Coronary artery (tissue), 2 donors: ENCODE data around the gene RFTN1.

Source experiments
- DNase-seq: peaks from one replicate; pipeline ENCODE4 v3.0.0-alpha.2; 2017; ENCODE audit warnings: low spot score
- H3K27ac ChIP-seq, 2 donors: fragments of 200-600 bp; sonication (generic); one replicate each; pipeline ENCODE4 v1.5.1; 2016 to 2019
- H3K4me3 ChIP-seq: fragments of 200-600 bp; sonication (generic); 2 replicates; pipeline ENCODE4 v1.5.1; 2016; ENCODE audit warnings: mild to moderate bottlenecking, moderate library complexity
- TF ChIP-seq, protein P1 (sequence below): fragments of 200-600 bp; sonication (generic); IDR thresholded peaks from one replicate; pipeline ENCODE4 v1.5.1; 2019; ENCODE audit warnings: antibody characterized with exemption

RFTN1 gene

DNA sequence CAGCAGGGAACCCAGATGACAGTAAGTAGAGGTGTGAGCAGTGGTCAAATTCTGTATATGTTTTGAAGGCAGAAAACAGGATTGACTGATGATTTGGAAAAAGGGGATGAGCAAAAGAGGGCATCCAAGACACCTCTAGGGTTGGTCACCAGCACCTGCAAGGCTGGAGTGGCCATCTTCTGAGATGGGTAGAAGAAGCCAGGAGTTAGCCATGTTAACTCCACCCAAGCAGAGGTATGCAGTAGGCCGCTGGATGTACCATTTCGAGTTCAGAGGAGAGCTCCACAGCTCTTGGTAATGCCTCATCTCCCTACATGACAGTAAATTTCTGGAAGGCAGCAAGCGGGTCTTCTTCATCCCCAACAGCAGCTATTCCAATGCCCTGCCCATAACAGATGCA is 7.0 kb downstream of the RFTN1 start:
- H3K4me3 ChIP-seq: no peak overlapping the region
- no peak overlapping the region for H3K27ac ChIP-seq
- DNase-seq: no peak
- TF ChIP-seq, protein P1, sequence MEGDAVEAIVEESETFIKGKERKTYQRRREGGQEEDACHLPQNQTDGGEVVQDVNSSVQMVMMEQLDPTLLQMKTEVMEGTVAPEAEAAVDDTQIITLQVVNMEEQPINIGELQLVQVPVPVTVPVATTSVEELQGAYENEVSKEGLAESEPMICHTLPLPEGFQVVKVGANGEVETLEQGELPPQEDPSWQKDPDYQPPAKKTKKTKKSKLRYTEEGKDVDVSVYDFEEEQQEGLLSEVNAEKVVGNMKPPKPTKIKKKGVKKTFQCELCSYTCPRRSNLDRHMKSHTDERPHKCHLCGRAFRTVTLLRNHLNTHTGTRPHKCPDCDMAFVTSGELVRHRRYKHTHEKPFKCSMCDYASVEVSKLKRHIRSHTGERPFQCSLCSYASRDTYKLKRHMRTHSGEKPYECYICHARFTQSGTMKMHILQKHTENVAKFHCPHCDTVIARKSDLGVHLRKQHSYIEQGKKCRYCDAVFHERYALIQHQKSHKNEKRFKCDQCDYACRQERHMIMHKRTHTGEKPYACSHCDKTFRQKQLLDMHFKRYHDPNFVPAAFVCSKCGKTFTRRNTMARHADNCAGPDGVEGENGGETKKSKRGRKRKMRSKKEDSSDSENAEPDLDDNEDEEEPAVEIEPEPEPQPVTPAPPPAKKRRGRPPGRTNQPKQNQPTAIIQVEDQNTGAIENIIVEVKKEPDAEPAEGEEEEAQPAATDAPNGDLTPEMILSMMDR: no peak

DNA sequence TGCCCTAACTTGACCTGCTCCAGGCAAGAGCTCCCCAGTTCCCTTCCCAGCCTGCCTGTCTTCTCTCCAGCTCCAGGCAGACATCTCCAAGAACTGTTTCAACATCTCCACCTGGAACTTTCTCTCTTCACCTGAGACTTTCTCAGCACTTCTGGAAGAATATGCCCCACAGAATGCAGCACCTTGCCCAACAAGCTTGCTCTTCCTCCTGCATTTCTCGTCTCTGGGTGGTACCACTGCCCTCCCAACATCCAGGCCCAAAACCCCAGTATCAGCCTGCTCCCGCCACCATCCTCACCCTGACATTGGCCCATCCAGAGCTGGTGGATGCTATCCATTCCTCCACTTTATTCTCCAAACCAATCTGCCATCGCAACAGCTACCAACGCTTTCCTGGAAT is 8.8 kb downstream of the RFTN1 start:
- Histone ChIP-seq H3K4me3 (no peak overlapping the region), H3K27ac (no peak overlapping the region)
- no peak for DNase-seq
- TF ChIP-seq, protein P1: no peak

DNA sequence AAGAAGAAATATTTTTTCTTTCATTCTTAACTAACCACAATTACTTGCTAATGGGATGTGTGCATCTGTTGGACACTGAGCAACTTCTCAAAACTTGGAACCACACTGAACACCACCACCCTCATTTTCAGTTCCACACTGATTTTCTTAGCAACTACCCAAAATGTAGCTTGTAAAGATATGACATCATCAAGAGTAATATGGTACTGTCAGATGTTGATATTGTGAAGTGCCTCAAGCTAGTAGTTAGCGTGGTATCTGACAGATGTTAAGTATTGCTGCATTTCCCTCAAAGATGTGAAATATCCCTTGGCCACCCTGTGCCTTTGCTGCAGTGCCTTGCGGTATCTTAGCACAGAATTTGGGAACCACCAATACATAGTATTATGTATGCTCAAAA is 9.3 kb downstream of the RFTN1 start:
- Histone ChIP-seq H3K27ac (no peak overlapping the region), H3K4me3 (no peak overlapping the region)
- DNase-seq: no peak
- TF ChIP-seq, protein P1: no peak

DNA sequence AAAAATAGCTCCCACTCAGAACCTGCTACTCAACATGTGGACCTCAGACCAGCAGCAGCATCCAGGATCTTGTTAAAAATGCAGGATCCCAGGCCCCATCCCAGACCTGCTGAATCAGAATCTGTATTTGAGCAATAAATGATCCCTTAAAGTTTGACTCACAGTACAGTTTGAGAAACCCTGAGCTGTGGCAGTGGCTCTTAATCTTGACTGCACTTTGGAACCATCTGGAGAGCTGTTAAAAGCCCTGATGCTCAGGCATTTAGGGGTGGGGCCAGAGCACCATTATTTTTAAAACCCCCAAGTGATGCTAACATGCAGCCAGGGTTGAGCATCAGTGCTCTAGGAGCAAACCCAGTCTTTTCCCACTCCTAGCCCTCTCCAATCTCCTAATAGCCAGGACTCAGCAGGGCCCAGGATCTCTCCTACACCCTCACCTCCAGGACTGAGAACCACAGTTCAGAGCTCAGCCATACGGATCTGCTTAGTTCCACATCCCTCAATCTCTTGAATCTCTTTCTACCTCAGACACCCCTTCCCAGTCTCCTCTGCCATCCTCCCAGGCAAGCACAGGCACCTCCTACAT is 10.2 kb downstream of the RFTN1 start:
- TF ChIP-seq, protein P1: no peak
- Histone ChIP-seq H3K27ac (no peak overlapping the region), H3K4me3 (no peak overlapping the region)
- no peak for DNase-seq

DNA sequence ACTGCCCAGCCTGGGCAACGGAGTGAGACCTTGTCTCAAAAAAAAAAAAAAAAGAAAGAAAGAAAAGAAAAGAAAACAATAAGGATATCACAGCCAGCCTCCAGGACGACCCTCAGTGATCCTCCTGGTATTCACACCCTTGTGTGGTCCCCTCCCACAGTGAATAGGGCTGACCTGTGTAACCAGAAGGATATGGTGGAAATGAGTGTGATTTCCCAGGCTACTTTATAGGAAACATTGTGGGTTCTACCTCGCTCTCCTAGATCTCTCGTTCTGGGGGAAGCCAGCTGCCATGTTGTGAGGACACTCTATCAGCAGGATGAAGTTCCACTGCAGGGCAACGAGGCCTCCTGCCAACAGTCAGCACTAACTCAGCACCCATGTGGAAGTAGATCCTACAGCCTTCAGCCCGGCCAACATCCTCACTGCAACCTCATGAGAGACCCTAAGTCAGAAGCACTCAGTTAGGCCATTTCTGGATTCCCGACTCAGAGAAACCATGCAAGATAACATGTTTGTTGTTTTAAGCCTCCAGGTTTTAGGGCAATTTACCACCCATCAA is 11.1 kb downstream of the RFTN1 start:
- no peak for DNase-seq
- no peak overlapping the region for H3K4me3 ChIP-seq
- H3K27ac ChIP-seq: no peak overlapping the region
- TF ChIP-seq, protein P1: no peak

DNA sequence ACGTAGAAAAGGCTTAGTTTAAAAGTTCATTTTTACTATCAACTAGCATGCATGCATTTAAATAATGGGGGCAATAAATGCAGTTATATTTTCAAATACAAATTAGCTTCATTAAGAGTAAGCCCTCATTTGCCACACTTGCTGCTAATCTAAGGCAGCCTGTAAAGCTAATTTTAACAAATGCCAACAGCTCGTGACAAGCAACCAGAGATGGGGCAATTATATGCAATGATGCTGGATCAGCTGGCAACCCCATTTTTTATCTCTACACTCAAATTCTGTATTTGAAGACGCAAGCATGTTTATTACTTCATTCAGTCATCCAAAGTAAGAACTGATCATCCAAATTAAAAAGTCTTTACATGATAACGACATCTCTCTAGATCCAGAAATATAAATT is 12.1 kb downstream of the RFTN1 start:
- TF ChIP-seq, protein P1: no peak
- H3K4me3 ChIP-seq: no peak overlapping the region
- DNase-seq: no peak
- H3K27ac ChIP-seq: no peak overlapping the region

DNA sequence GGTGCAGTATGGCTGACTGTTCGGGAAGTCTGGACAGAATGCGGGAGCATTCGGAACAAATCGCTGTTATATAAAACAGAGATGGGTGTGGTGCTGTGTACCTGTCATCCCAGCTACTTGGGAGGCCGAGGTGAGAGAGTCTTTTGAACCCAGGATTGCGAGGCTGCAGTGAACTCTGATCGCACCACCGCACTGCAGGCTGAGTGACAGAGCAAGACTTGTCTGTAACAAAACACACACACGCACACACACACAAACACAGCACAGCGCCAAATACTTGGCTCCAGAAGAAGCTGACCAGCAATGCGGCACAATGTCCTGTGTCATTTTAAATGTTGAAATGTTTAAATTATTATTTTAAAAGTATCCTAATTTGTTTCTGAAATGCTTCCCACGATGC is 12.6 kb downstream of the RFTN1 start:
- no peak for DNase-seq
- no peak overlapping the region for H3K27ac ChIP-seq
- no peak overlapping the region for H3K4me3 ChIP-seq
- TF ChIP-seq, protein P1: no peak
